Activated CD4-positive, alpha-beta T cell treated with anti-CD3 and anti-CD28 coated beads, Interleukin-2, amount 50 U/mL, for 4 hours (primary cell): Measurements from ENCODE around the gene NUDT16L1.
"Not testable (repeated sequence)": the region's sequence is repeated elsewhere in the genome, so short reads cannot be mapped to it uniquely, and the experiment has no call there.

Experiments
- DNase-seq, 2 experiments: peaks; one replicate each; pipeline ENCODE4 v3.0.0-alpha.2; 2020

Gene NUDT16L1

DNA sequence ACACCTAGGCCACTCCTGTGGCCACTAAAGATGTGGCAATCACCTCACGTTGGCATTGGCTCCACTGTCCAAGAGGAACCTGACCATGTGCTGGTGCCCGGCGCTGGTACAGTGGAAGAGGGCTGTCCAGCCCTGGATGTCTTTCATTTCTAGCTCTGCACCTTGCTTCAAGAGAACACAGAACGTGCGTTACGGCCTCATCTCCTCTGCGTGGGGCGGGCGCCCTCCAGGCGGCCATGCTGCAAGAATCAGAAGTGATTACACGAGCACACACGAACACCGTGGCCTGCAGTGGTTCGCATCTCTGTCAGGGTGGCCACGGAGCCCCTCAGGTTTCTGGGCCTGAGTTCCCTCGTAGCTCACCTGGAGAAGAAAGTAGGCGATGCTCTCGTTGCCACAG lies 33.3 kb downstream of the NUDT16L1 start:
- no peak for DNase-seq

DNA sequence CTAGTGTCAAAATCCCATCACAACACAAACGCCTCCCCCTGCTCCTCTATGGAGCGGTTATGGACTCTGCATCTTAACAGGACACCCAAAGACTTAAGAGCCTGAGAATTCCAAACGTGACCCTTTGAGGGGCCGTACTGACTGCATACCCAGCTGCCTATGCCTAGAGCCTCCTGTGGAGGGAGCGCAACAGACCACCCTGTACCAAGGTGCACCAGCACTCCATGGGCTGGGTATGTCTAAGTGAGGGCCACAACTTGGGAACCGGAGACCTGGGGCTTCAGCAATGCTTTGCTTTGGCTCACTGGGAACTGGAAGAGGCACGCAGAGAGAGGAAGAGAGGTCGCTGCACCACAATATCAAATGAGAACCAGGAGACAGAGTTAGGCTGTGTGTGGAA lies 35.3 kb downstream of the NUDT16L1 start:
- DNase-seq, result no peak

DNA sequence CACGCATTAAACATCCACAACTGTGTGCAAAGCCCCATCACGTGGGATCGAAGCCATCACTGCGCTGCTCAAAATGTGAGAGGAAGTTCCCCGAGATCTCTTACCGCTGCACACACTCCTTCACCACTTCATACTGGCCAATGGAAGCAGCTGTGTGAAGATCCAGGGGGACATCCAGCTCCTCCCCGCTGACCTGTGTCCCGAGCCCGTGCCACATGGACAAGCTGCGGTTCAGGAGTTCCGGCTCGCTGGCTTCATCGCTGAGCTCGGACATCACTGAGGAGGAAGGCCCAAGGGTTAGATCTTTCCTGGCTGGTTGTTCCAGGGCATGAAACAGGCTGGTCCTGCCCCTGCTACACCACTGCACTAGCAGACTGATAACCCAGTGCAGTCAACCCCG lies 36.5 kb downstream of the NUDT16L1 start:
- DNase-seq, result no peak

DNA sequence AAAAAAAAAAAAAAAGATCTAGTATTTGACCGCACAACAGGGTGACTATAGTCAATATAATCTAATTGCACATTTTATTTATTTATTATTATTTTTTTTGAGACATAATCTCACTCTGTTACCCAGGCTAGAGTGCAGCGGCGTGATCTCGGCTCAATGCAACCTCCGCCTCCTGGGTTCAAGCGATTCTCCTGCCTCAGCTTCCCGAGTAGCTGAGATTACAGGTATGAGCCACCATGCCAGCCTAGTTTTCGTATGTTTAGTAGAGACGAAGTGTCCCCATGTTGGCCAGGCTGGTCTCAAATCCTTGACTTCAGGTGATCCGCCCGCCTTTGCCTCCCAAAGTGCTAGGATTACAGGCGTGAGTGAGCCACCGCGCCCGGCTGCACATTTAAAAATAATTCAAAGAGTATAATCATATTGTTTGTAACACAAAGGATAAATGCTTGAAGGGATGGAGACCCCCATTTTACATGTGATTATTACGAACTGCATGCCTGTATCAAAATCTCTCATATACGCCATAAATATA lies 39.9 kb downstream of the NUDT16L1 start:
- no peak for DNase-seq

DNA sequence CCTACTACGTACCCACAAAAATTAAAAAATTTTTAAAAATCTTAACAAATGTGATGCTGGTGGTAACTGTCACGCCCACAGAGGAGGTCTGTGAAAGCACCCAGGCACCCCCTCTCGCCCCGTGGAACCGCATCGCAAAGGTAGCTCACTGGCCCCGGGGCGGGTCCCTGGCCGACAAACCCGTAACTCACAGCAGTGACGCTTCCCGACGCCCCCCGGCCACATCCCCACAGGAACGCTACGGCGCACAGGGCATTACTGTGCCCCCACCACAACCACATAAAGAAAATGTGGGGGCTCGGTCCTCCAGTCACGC lies 40.3 kb downstream of the NUDT16L1 start:
- peak; percentile 7 to 14 for DNase-seq

DNA sequence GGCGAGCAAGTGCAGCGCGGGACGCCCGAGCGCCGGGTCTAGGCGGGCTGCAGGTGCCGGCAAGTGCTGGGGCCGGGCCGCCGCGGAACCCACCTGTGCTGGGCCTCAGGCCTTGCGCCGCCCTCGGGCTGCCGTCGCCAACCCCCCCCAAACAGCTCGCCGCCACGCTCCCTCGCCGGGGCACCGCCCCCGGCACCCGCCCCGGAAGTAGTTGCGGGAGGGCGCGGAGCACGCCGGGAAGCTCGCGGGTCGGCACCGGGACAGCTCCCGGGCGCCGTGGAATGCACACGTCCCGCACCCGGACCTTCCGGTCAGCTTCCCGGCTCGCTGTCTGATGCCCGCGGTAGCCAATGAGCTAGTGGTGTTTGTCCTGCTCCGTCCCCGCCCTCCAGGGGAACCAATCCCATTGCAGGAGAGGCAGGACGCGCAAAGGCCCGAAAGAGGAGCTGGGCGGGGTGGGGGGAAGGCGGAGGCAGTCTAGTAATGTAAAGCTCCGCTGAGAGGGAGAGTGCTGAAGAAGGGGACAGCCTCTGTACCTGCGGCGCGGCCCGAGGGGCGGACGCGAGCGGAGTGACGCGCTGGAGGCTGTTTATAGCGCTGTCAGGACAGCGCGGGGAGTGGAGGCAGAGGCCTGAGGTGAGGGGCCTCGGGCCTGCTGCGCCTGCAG lies 40.8 kb downstream of the NUDT16L1 start, which contains the start of the genes ANKS3 and DNAAF8:
Gene ANKS3, minus strand, starts transcription at position 209 of the 667 bp plus-strand sequence. CDS start 4,122 bp downstream, outside the sequence.
Gene DNAAF8, plus strand, starts transcription at position 475 of the 667 bp plus-strand sequence. CDS start 1,978 bp downstream, outside the sequence.
- peak; percentile 65 for DNase-seq

DNA sequence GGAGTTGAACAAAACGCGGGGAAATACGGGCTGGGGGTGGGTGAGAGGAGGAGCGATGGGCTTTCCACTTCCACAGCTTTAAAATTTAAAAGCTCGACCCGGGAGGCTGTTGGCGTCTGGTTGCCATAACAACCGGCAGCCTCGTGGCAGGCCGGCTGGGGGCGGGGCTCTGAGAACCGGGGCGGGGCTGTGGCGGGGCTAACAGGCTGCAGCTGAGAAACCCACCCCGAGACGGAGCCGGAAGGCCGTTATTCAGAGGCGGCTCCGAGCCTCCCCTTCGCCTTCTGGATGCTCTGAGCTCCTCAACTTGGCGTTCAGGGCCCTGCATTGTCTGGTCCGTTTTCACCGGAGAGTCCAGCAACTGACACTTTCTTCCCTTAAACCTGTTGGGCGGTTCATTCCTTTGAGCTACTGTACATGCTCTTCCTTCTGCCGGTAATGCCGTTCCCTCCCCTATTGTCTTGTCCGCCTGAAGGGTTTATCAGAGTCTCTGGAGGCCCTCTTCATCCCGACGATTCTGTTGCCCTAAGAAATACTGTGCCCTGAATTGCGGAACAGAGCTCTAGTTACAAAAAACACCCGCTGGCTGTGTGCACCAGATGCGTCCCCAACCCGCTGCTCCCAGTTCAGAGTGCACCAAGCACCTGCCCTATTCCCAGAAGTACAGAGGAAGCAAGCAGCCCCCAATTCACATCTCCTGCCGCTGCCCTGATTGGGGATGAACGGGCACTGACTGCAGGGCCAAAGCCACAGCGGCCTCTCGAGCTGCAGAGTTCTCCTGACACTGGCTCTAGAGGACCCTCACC lies 41.6 kb downstream of the NUDT16L1 start:
- peak; percentile 92 to 96 for DNase-seq

DNA sequence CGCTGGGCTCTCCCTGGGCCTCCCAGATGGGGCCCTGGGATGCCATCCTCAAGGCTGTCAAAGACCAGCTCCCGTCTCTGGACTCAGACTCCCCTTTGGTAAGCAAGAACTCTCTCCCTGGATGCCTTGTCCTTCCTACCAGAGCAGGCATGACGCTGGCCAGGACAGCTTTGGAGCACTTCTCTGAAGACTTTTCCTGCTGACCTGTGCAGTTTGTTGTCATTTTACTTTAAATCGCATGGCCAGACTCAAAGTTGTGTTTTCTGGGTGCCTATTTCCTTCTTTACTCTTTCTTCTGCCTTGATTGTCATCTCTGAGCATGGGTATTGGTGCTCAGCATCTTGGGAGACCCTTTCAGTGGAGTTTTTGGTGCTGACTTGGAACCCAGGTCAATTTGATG lies 43.2 kb downstream of the NUDT16L1 start:
- no peak for DNase-seq

DNA sequence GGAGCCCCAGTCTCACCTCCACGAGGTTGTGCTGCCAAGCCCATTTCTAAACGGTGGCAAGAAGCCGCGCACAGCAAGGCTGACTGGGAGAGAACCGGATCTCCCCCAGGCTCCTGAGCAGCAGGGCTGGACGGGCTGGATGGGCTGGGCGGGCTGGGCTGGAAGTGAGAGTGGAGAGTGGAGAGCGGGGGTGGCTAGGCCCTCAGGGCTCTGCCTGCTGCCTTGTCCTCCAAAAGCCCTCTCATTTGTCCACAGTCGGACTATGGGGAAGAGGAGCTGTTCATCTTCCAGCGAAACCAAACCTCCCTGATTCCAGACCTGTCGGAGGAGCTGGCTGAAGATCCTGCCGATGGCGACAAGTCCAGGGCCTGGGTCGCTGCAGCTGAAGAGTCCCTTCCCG lies 44.2 kb downstream of the NUDT16L1 start:
- DNase-seq, result no peak

DNA sequence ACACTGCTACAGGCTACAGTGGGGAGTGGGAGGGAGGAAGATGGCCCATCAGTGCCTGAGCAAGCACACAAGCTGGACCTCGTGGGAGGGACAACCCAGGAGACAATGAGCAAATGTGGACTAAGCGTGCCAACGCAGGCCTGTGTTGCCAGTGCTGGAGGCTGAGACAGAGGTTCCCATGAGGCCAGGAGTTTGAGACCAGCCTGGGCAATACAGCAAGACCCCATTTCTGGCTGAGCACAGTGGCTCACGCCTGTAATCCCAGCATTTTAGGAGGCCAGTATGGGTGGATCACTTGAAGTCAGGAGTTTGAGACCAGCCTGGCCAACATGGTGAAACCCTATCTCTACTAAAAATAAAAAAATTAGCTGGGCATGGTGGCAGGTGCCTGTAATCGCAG lies 45.0 kb downstream of the NUDT16L1 start:
- not testable (repeated sequence) for DNase-seq

DNA sequence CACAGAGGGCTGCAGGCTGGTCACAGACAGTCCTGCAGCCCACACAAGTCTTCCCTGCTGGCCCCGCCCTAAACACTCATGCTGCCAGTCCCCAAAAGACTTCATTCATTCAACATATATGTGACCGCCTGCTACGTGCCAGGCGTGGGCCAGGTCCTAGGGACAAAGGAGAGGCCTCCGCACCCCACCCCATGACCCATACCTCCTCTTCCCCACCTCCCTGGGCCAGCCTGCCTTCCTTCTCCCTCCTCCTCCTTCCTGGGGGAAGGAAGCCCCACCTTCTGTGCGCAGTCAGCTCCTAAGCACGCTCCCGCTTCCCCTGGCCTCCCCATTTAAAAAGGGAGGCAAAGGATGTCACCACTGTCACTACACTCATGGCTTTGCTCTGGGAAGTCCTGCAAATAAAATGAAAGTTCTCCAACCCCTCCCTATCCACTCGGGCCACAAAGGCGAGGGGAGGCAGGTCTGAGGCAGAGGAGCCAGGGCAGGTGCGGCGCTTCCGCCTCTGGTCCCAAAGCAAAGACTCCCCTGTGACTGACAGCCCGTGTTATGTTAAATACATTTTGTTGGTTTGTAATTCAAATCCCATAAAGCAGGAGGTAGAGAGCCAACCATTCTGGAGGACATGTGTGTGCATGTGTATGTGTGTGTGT lies 50.0 kb downstream of the NUDT16L1 start:
- no peak for DNase-seq

DNA sequence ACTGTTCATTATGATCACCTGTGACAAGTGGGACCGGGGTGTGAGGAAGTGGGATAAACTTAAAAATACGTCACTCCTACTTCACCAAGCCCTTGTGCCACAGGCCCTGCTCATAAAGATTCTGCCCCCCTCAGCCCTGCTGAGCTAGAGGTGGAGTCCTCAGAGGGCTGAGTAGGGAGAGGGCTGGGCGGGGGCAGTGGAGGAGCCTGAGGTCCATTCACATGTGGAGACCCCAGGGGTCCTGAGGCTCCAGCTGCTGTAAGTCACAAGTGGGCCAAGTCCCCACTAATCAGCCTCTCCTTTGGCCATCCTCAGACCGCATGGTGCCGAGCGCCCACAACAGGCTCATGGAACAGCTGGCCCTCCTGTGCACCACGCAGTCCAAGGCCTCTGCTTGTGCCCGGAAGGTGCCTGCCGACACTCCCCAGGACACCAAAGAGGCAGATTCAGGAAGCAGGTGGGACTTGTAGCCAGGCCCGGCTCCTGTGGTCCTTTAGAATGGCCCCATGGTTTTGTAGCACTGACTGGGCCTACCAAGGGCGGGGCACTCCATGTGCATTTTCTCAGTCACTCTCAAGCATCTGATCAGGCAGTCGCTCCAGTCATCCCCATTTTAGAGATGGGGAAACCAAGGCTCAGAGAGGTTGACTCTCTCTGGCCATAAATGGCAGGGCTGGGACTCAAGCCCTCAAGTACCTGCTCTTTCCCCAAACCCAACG lies 51.4 kb downstream of the NUDT16L1 start:
- DNase-seq, result no peak

DNA sequence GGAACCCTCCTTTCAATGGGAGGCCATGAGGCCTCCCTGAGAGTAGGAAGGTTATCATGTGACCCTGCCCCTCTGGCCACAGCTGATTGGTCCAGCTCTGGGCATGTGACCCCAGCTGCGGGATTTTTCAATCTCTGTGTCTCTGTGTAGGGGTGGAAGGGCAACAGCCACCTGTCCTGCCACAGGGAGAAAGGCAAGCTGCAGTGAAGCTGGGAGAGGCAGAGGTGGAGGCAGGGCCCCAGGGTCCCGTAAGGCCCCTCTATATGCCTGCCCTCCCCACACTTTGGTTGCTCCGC lies 51.9 kb downstream of the NUDT16L1 start:
- DNase-seq, result no peak
